ENCODE results near the gene HIF1A. TPM values are rescaled to one million over a fixed set of nuclear protein-coding genes. Genes with fewer than 3 reads are reported as not detected.
"Not testable (repeated sequence)": the region's sequence is repeated elsewhere in the genome, so short reads cannot be mapped to it uniquely, and the experiment has no call there.

Gene HIF1A
- total and polyA plus RNA-seq, 7 donors, result 4.3 to 32.4 (median 17.4) TPM

GRCh38 chr14:61655777-61656176 is 39.5 kb upstream of the HIF1A start:
- Histone ChIP-seq H3K36me3 (ENCODE audit: insufficient read depth in 1 of 2, low read depth in 1 of 2) (no peaks in the 10 kb centered on the region), H3K27me3 (ENCODE audit: insufficient read depth in 3 of 3, low read length in 2 of 3) (no peaks in the 10 kb centered on the region), H3K27ac (no peak overlapping the region), H3K4me1 (no peaks in the 10 kb centered on the region), H3K9me3 (no peaks in the 10 kb centered on the region), H3K4me3 (no peak overlapping the region)
- no peak for ATAC-seq
- DNase-seq, result no peak
- WGBS, 3 donors, result 93 to 95% (median 94%) methylated on average over 3 of the region's 3 CpGs
- intact Hi-C loops (cut with DNase I), result no loop called here
- TF ChIP-seq, protein P1, sequence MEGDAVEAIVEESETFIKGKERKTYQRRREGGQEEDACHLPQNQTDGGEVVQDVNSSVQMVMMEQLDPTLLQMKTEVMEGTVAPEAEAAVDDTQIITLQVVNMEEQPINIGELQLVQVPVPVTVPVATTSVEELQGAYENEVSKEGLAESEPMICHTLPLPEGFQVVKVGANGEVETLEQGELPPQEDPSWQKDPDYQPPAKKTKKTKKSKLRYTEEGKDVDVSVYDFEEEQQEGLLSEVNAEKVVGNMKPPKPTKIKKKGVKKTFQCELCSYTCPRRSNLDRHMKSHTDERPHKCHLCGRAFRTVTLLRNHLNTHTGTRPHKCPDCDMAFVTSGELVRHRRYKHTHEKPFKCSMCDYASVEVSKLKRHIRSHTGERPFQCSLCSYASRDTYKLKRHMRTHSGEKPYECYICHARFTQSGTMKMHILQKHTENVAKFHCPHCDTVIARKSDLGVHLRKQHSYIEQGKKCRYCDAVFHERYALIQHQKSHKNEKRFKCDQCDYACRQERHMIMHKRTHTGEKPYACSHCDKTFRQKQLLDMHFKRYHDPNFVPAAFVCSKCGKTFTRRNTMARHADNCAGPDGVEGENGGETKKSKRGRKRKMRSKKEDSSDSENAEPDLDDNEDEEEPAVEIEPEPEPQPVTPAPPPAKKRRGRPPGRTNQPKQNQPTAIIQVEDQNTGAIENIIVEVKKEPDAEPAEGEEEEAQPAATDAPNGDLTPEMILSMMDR (IDR thresholded peaks at IDR 0.05), result no peak

GRCh38 chr14:61656341-61656740 is 39.0 kb upstream of the HIF1A start:
- WGBS, 3 donors, result 98 to 100% (median 98%) methylated on average over 4 of the region's 4 CpGs
- DNase-seq (no peak), ATAC-seq (no peak)
- intact Hi-C loops (cut with DNase I), result no loop called here
- H3K27me3 ChIP-seq (ENCODE audit: insufficient read depth in 3 of 3, low read length in 2 of 3), result no peaks in the 10 kb centered on the region
- H3K4me3 ChIP-seq, result no peak overlapping the region
- H3K27ac ChIP-seq, result no peak overlapping the region
- H3K9me3 ChIP-seq, result no peaks in the 10 kb centered on the region
- no peaks in the 10 kb centered on the region for H3K36me3 ChIP-seq (ENCODE audit: insufficient read depth in 1 of 2, low read depth in 1 of 2)
- TF ChIP-seq, protein P1 (IDR thresholded peaks at IDR 0.05), result no peak
- no peaks in the 10 kb centered on the region for H3K4me1 ChIP-seq

- H3K4me1 ChIP-seq; ATAC-seq; H3K4me3 ChIP-seq; H3K27ac ChIP-seq; H3K9me3 ChIP-seq; H3K36me3 ChIP-seq (ENCODE audit: insufficient read depth in 1 of 2, low read depth in 1 of 2); intact Hi-C loops (cut with DNase I); H3K27me3 ChIP-seq (ENCODE audit: insufficient read depth in 3 of 3, low read length in 2 of 3); DNase-seq: not testable (repeated sequence)
- WGBS, 3 donors, result 92 to 100% (median 96%) methylated on average over 1 of the region's 3 CpGs
These were observed 37.2 kb upstream of the HIF1A start for GRCh38 chr14:61658111-61658510.

- intact Hi-C loops (cut with DNase I), result no loop called here
- no peaks in the 10 kb centered on the region for H3K27me3 ChIP-seq (ENCODE audit: insufficient read depth in 3 of 3, low read length in 2 of 3)
- no peak overlapping the region for H3K27ac ChIP-seq
- no peaks in the 10 kb centered on the region for H3K4me1 ChIP-seq
- no peak overlapping the region for H3K4me3 ChIP-seq
- TF ChIP-seq, protein P1 (IDR thresholded peaks at IDR 0.05), result no peak
- ATAC-seq, result no peak
- no peaks in the 10 kb centered on the region for H3K36me3 ChIP-seq (ENCODE audit: insufficient read depth in 1 of 2, low read depth in 1 of 2)
- H3K9me3 ChIP-seq, result no peaks in the 10 kb centered on the region
- DNase-seq, result no peak
- WGBS, 3 donors, result 91 to 94% (median 92%) methylated on average over 2 of the region's 2 CpGs
These were observed 35.7 kb upstream of the HIF1A start for GRCh38 chr14:61659582-61659981.

- Histone ChIP-seq H3K27ac (no peak overlapping the region), H3K27me3 (ENCODE audit: insufficient read depth in 3 of 3, low read length in 2 of 3) (no peaks in the 10 kb centered on the region), H3K9me3 (no peaks in the 10 kb centered on the region), H3K4me3 (no peak overlapping the region), H3K4me1 (no peaks in the 10 kb centered on the region), H3K36me3 (ENCODE audit: insufficient read depth in 1 of 2, low read depth in 1 of 2) (no peaks in the 10 kb centered on the region)
- WGBS, 3 donors, result 79 to 85% (median 82%) methylated on average over 6 of the region's 6 CpGs
- intact Hi-C loops (cut with DNase I), result no loop called here
- no peak for ATAC-seq
- no peak for DNase-seq
- TF ChIP-seq, protein P1 (IDR thresholded peaks at IDR 0.05), result no peak
These were observed 33.6 kb upstream of the HIF1A start for GRCh38 chr14:61661471-61662400.

Data from psoas muscle (tissue), 8 donors.